NT2/D1 (cell line): ENCODE data around the gene REN.

Source experiments
- YY1 ChIP-seq: IDR thresholded peaks from 2 replicates; pipeline ENCODE4 v1.6.1; 2011; ENCODE audit not compliant: insufficient read length, insufficient read depth
- ZNF274 ChIP-seq: IDR thresholded peaks from 2 replicates; pipeline ENCODE4 v1.6.1; 2011; ENCODE audit warnings: mild to moderate bottlenecking, low read depth, low read length

- TF ChIP-seq YY1 = no peak
- TF ChIP-seq ZNF274 = no peak
Measured at GRCh38 chr1:204149635-204150565, 16.2 kb downstream of the REN start.
